Esophagus squamous epithelium (tissue), 5 donors: ENCODE data around the gene ALX4. TPM values are rescaled to one million over a fixed set of nuclear protein-coding genes. Genes with fewer than 3 reads are reported as not detected.

ENCODE experiments used
- DNase-seq: peaks from one replicate; lab custom pipeline; 2025; lab: John Stamatoyannopoulos, UW
- H3K27ac ChIP-seq, 4 donors: fragments of 200-600 bp; sonication (generic); one replicate each; pipeline ENCODE4 v1.5.1; 2016 to 2019; ENCODE audit warnings: mild to moderate bottlenecking in 1 of 4
- H3K27me3 ChIP-seq, 4 donors: fragments of 200-600 bp; sonication (generic); 1 replicate in 3 of 4; 2 replicates in 1 of 4; pipeline versions ENCODE4 v1.5.1 to v1.6.0; 2017 to 2021; ENCODE audit warnings: antibody characterized with exemption in 1 of 4
- H3K36me3 ChIP-seq, 3 donors: fragments of 200-600 bp; sonication (generic); one replicate each; pipeline ENCODE4 v1.5.1; 2016 to 2019
- H3K4me1 ChIP-seq, 3 donors: fragments of 200-600 bp; sonication (generic); one replicate each; pipeline ENCODE4 v1.5.1; 2017 to 2019
- H3K4me3 ChIP-seq, 4 donors: fragments of 200-600 bp; sonication (generic); 1 replicate in 3 of 4; 2 replicates in 1 of 4; pipeline ENCODE4 v1.5.1; 2016 to 2019; ENCODE audit warnings: mild to moderate bottlenecking in 2 of 4, moderate library complexity in 1 of 4
- H3K9me3 ChIP-seq, 3 donors: fragments of 200-600 bp; sonication (generic); one replicate each; pipeline ENCODE4 v1.5.1; 2016 to 2019
- CTCF ChIP-seq, 6 experiments: fragments of 450-650 bp in 4 of 6; fragments of 200-600 bp in 2 of 6; sonication (generic) in 2 of 6; IDR thresholded peaks; one replicate each; pipeline ENCODE4 v1.5.1; 2016 to 2019; ENCODE audit warnings: antibody characterized with exemption in 6 of 6, mild to moderate bottlenecking in 4 of 6, moderate library complexity in 4 of 6
- POLR2A ChIP-seq, 4 donors: fragments of 450-650 bp; IDR thresholded peaks; one replicate each; pipeline ENCODE4 v1.6.1; 2017; ENCODE audit warnings: antibody characterized with exemption in 4 of 4, mild to moderate bottlenecking in 4 of 4, moderate library complexity in 3 of 4
- WGBS, 2 donors: methylation state at CpG; one replicate each; pipeline ENCODE4 v1.1.5; 2018; 5-methylcytosine and 5-hydroxymethylcytosine counted together
- intact Hi-C: fragments of 100-400 bp; cut with DNase I; formaldehyde crosslinking; loops from one replicate; pipeline ENCODE4 v1.15.0; 2022
- total RNA-seq, 4 donors: library from RNA; depleted of rRNA; stranded (reverse); fragments of >200 nt; gene quantifications; one replicate each; pipeline ENCODE4 v1.1.0, GENCODE V29; 2016
- donor health status: DM: yes; HTN: yes; CAD: no.

ALX4 gene
- total RNA-seq, 4 donors from 2014 or later, result not detected

GRCh38 chr11:44303401-44303938, 6.5 kb downstream of the ALX4 start:
- Histone ChIP-seq H3K36me3 (no peaks in the 10 kb centered on the region), H3K27me3 (peaks cover 23 to 98% (median 32%) of the 10 kb centered on the region in 4 donors), H3K9me3 (no peaks in the 10 kb centered on the region), H3K27ac (no peak overlapping the region), H3K4me1 (peaks cover 11 to 29% (median 20%) of the 10 kb centered on the region in 3 donors), H3K4me3 (no peak overlapping the region)
- TF ChIP-seq POLR2A (IDR thresholded peaks at IDR 0.05) (no peak), CTCF (IDR thresholded peaks at IDR 0.05) (no peak)
- intact Hi-C loops, result no loop called here
- 9 to 28% methylated on average over 12 to 22 of the region's 28 CpGs for WGBS, 2 donors
- DNase-seq, result no peak

- TF ChIP-seq POLR2A (IDR thresholded peaks at IDR 0.05) (no peak), CTCF (IDR thresholded peaks at IDR 0.05) (no peak)
- Histone ChIP-seq H3K4me3 (no peak overlapping the region), H3K4me1 (peaks cover 11 to 29% (median 20%) of the 10 kb centered on the region in 3 donors), H3K27ac (no peak overlapping the region), H3K27me3 (peaks cover 23 to 89% (median 31%) of the 10 kb centered on the region in 4 donors), H3K9me3 (no peaks in the 10 kb centered on the region), H3K36me3 (no peaks in the 10 kb centered on the region)
- intact Hi-C loops, result no loop called here
- 57 to 66% methylated on average over 5 to 16 of the region's 20 CpGs for WGBS, 2 donors
- no peak for DNase-seq
Measured at GRCh38 chr11:44301564-44302271, 8.2 kb downstream of the ALX4 start.

- H3K4me1 ChIP-seq, result peaks cover 11 to 24% (median 17%) of the 10 kb centered on the region in 3 donors
- 49 to 61% methylated on average over 3 to 4 of the region's 6 CpGs for WGBS, 2 donors
- H3K4me3 ChIP-seq, result no peak overlapping the region
- H3K9me3 ChIP-seq, result no peaks in the 10 kb centered on the region
- intact Hi-C loops, result no loop called here
- no peak overlapping the region for H3K27ac ChIP-seq
- H3K36me3 ChIP-seq, result no peaks in the 10 kb centered on the region
- peaks cover 19 to 82% (median 28%) of the 10 kb centered on the region in 4 donors for H3K27me3 ChIP-seq
- no peak for DNase-seq
- TF ChIP-seq POLR2A (IDR thresholded peaks at IDR 0.05), result no peak
- TF ChIP-seq CTCF (IDR thresholded peaks at IDR 0.05), result no peak
Measured at GRCh38 chr11:44300844-44301563, 8.9 kb downstream of the ALX4 start.

GRCh38 chr11:44298862-44299261, 11.1 kb downstream of the ALX4 start:
- intact Hi-C loops, result no loop called here
- no peak for DNase-seq
- 70 to 93% methylated on average over 2 of the region's 2 CpGs for WGBS, 2 donors
- peaks cover 0 to 76% (median 14%) of the 10 kb centered on the region in 4 donors for H3K27me3 ChIP-seq
- no peak overlapping the region for H3K27ac ChIP-seq
- TF ChIP-seq POLR2A (IDR thresholded peaks at IDR 0.05) (no peak), CTCF (IDR thresholded peaks at IDR 0.05) (no peak)
- H3K4me3 ChIP-seq, result no peak overlapping the region
- H3K4me1 ChIP-seq, result peaks cover 0 to 3% (median 0%) of the 10 kb centered on the region in 3 donors
- H3K9me3 ChIP-seq, result no peaks in the 10 kb centered on the region
- H3K36me3 ChIP-seq, result no peaks in the 10 kb centered on the region

GRCh38 chr11:44290208-44290607, 19.7 kb downstream of the ALX4 start:
- no peak overlapping the region for H3K4me3 ChIP-seq
- peaks cover 0 to 14% (median 0%) of the 10 kb centered on the region in 4 donors for H3K27me3 ChIP-seq
- TF ChIP-seq POLR2A (IDR thresholded peaks at IDR 0.05), result no peak
- TF ChIP-seq CTCF (IDR thresholded peaks at IDR 0.05), result no peak
- peaks cover 0 to 9% (median 0%) of the 10 kb centered on the region in 3 donors for H3K4me1 ChIP-seq
- no peak for DNase-seq
- 21 to 42% methylated on average over 2 to 3 of the region's 4 CpGs for WGBS, 2 donors
- H3K36me3 ChIP-seq, result no peaks in the 10 kb centered on the region
- no peak overlapping the region for H3K27ac ChIP-seq
- no peaks in the 10 kb centered on the region for H3K9me3 ChIP-seq
- intact Hi-C loops, result no loop called here
